WERI-Rb-1 (cell line): ENCODE data around the gene ITGAX.
A peak's percentile ranks its signal among the peaks of the same experiment; 100 is the strongest.

Experiments used
- DNase-seq: peaks from one replicate; pipeline ENCODE4 v3.0.0-alpha.2; 2020
- H3K27ac ChIP-seq: fragments of 250-450 bp; sonication (Bioruptor Pico); 2 replicates; pipeline ENCODE4 v1.5.1; 2020; ENCODE audit warnings: mild to moderate bottlenecking, moderate library complexity
- H3K27me3 ChIP-seq: fragments of 250-450 bp; sonication (Bioruptor Pico); 2 replicates; pipeline ENCODE4 v1.5.1; 2021; ENCODE audit warnings: mild to moderate bottlenecking, low read depth, moderate library complexity; ENCODE audit not compliant: insufficient read depth, severe bottlenecking
- H3K36me3 ChIP-seq: fragments of 250-450 bp; sonication (Bioruptor Pico); 2 replicates; pipeline ENCODE4 v1.5.1; 2020; ENCODE audit warnings: mild to moderate bottlenecking, moderate library complexity
- H3K4me3 ChIP-seq: 2 replicates; pipeline ENCODE4 v1.5.1; 2011; ENCODE audit warnings: low read depth, mild to moderate bottlenecking, control low read depth, low read length
- H3K9me3 ChIP-seq: fragments of 250-450 bp; sonication (Bioruptor Pico); 2 replicates; pipeline ENCODE4 v1.5.1; 2021; ENCODE audit warnings: mild to moderate bottlenecking, moderate library complexity; ENCODE audit not compliant: severe bottlenecking
- TF ChIP-seq, protein P1 (sequence below): IDR thresholded peaks from 2 replicates; pipeline ENCODE4 v1.5.1; 2011; ENCODE audit warnings: low read depth, mild to moderate bottlenecking, control low read depth, inconsistent platforms, low read length

ITGAX gene

DNA sequence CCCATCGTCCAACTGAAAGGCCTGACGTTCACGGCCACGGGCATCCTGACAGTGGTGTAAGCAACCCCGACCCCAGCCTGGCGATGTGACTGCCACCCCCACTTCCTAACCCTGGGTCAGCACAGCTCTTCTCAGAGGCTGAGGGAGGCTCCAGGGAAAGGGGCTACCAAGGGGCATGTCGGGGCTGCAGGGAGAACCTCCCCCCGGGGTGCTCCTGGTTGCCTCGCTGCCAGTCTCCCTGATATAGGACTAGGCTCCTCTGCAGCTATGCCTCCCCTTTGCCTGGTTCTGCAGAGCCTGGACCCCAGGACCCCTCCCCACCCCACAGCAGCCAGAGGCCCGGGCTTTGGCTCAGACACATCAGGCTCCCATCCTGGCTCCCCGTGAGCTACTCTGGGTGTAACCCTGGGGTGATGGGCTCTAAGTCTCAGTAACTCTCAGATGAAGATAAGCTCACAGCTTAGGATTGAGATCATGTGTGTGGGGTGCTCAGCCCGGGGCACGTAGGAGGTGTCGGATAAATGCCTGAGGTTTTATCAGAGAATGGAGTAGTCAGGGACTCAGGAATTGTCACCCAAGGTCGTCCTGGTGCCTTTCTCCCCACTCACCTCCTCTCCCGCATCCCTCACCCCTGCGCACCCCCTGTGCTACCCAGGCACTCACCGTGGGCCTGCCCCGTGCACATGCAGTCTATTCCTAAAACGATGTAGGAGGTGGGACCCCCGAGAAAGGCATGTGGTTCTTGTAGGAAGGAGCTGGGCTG, 48.8 kb downstream of the ITGAX start:
- Histone ChIP-seq H3K36me3 (no peaks in the 10 kb centered on the region), H3K9me3 (no peaks in the 10 kb centered on the region), H3K27ac (no peak overlapping the region), H3K27me3 (peaks cover 3% of the 10 kb centered on the region), H3K4me3 (no peak overlapping the region)
- DNase-seq, result peak; percentile 19
- TF ChIP-seq, protein P1, sequence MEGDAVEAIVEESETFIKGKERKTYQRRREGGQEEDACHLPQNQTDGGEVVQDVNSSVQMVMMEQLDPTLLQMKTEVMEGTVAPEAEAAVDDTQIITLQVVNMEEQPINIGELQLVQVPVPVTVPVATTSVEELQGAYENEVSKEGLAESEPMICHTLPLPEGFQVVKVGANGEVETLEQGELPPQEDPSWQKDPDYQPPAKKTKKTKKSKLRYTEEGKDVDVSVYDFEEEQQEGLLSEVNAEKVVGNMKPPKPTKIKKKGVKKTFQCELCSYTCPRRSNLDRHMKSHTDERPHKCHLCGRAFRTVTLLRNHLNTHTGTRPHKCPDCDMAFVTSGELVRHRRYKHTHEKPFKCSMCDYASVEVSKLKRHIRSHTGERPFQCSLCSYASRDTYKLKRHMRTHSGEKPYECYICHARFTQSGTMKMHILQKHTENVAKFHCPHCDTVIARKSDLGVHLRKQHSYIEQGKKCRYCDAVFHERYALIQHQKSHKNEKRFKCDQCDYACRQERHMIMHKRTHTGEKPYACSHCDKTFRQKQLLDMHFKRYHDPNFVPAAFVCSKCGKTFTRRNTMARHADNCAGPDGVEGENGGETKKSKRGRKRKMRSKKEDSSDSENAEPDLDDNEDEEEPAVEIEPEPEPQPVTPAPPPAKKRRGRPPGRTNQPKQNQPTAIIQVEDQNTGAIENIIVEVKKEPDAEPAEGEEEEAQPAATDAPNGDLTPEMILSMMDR, result no peak

DNA sequence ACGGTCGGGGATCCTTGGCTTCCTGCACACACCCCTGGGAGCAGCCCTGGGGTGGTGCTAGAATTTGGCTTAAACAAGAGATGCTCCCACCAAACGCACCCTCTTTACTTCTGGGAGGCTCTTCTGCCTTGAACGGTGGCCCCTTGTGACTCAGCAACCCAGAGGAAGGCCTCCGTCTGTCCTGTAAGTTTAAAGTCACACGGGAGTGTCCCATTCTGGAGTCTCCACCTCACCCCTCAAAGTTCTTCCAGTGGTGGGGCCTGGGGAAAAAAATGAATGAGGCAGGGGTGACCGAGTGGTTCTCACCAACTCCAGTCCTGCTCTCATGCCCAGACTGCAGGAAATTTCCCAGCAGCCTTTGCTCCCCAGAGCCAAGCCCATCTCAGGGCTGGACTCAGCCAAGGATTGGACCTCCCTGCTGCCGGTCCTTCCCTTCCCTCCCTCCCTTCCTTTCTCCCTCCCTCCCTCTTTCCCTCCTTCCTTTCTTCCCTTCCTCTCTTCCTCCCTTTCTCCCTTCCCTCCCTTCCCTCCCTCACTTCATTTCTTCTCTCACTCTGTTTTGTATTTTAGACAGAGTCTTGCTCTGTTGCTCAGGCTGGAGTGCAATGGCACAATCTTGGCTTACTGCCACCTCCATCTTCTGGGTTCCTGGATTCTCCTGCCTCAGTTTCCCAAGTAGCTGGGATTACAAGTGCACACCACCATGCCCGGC, 49.5 kb downstream of the ITGAX start:
- Histone ChIP-seq H3K9me3 (no peaks in the 10 kb centered on the region), H3K27ac (no peak overlapping the region), H3K4me3 (no peak overlapping the region), H3K27me3 (peaks cover 3% of the 10 kb centered on the region), H3K36me3 (no peaks in the 10 kb centered on the region)
- TF ChIP-seq, protein P1, result no peak
- DNase-seq, result no peak

DNA sequence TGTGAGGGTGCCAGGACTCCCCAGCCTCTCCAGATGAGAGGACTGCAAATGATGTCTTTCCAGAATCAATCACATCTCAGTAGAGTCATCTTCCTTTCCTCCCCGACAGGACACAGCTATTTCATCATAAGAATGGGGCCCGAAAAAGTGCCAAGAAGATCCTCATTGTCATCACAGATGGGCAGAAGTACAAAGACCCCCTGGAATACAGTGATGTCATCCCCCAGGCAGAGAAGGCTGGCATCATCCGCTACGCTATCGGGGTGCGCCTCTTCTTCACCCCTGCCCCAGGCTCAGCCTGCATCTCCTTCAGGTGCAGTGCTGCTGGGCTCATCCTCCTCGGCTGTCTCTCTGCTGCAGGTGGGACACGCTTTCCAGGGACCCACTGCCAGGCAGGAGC, 52.4 kb downstream of the ITGAX start:
- H3K9me3 ChIP-seq, result no peaks in the 10 kb centered on the region
- H3K27me3 ChIP-seq, result peaks cover 3% of the 10 kb centered on the region
- no peak for DNase-seq
- H3K36me3 ChIP-seq, result no peaks in the 10 kb centered on the region
- no peak overlapping the region for H3K27ac ChIP-seq
- H3K4me3 ChIP-seq, result no peak overlapping the region
- TF ChIP-seq, protein P1, result no peak

DNA sequence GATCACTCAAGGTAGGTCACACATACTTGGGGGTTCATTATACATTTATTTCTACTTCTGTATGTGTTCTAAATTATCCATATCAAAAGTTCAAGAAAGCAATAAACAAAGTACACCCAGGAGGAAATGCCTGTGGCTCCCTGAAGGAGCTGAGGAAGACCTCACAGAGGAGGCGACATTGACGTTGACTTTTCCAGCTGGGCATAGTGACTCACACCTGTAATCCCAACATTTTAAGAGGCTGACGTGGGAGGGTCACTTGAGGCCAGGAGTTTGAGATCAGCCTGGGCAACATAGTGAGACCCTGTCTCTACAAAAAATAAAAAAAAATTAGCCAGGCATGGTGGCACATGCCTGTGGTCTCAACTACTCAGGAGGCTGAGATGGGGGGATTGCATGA, 54.5 kb downstream of the ITGAX start:
- Histone ChIP-seq H3K27ac (no peak overlapping the region), H3K36me3 (no peaks in the 10 kb centered on the region), H3K9me3 (no peaks in the 10 kb centered on the region), H3K27me3 (peaks cover 5% of the 10 kb centered on the region), H3K4me3 (no peak overlapping the region)
- TF ChIP-seq, protein P1, result no peak
- no peak for DNase-seq

DNA sequence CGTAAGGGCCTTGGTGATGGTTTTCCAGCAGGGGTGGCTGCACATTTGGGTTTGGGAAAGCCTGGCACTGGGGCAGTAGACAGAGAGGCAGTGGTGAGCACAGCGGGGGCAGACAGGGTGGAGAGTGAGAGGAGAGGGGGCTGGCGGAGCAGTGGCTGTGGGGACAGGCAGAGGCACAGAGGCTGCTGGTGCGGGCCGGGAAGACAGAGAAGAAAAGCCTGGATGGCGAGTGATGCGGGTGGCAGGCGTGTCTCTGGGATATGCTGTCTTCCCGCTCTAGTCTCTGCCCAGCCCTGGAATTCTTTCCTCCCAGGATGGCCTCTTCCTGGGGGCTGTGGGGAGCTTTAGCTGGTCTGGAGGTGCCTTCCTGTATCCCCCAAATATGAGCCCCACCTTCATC, 55.1 kb downstream of the ITGAX start:
- TF ChIP-seq, protein P1, result no peak
- Histone ChIP-seq H3K27ac (no peak overlapping the region), H3K4me3 (no peak overlapping the region), H3K27me3 (peaks cover 3% of the 10 kb centered on the region), H3K36me3 (no peaks in the 10 kb centered on the region), H3K9me3 (no peaks in the 10 kb centered on the region)
- DNase-seq, result no peak
